ENCODE data around the gene GTF3C5. TPM values are rescaled to one million over a fixed set of nuclear protein-coding genes. Genes with fewer than 3 reads are reported as not detected.

GTF3C5 gene
- total RNA-seq, 1 donor from 2014 or later, result 77.9 TPM

DNA sequence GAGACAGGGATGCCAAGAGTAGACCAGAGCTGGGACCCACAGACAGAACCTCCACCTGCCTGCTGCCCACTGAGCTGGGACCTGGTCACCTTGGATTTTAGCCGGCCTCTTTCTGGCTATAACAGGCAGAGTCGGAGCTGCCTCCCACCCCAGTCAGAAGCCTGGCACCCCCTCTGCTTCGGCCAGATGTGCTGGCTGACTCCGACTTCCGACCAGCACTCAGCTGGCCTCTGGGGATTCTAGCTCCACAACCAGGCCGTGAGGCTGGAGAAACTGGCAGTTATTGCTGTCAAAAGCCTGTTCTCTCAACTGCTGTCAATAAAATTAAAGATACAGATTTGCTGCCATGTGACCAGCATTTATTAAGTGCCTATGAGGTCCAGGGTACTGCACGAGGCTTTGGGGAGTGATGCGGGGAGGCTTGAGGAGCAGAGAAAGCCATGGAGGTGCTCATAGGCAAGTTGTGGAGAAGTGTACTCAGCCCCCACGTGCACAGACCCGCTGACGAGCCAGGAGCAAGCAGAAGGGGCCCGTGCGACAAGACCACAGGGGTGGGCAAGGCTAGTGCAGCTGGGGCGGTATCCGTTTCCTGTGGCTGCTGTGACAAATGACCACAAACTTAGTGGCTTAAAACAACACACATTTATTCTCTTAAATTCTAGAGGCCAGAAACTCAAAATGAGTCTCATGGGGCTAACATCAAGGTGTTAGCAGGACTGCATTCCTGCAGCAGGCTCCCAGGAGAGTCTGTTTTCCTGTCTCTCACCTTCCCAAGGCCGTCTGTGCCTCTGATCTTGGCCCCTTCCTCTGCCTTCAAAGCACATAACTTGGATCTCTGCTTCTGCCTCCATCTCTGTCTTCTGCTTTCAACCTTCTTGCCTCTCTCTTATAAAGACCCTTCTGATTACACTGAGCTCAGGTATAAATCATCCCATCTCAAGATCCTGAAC lies 39.2 kb upstream of the GTF3C5 start:
- TF ChIP-seq EZH2phosphoT487 (IDR thresholded peaks at IDR 0.05), result no peak
- TF ChIP-seq, protein P1, sequence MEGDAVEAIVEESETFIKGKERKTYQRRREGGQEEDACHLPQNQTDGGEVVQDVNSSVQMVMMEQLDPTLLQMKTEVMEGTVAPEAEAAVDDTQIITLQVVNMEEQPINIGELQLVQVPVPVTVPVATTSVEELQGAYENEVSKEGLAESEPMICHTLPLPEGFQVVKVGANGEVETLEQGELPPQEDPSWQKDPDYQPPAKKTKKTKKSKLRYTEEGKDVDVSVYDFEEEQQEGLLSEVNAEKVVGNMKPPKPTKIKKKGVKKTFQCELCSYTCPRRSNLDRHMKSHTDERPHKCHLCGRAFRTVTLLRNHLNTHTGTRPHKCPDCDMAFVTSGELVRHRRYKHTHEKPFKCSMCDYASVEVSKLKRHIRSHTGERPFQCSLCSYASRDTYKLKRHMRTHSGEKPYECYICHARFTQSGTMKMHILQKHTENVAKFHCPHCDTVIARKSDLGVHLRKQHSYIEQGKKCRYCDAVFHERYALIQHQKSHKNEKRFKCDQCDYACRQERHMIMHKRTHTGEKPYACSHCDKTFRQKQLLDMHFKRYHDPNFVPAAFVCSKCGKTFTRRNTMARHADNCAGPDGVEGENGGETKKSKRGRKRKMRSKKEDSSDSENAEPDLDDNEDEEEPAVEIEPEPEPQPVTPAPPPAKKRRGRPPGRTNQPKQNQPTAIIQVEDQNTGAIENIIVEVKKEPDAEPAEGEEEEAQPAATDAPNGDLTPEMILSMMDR (IDR thresholded peaks at IDR 0.05), result no peak
- no peak for TF ChIP-seq EZH2 (IDR thresholded peaks at IDR 0.05)
- Mint-ChIP-seq H3K9me3 (peaks cover 2% of the 10 kb centered on the region), H3K4me3 (no peak overlapping the region), H3K27me3 (ENCODE audit: insufficient read depth, low read depth) (peaks cover 13% of the 10 kb centered on the region), H3K27ac (no peak overlapping the region), H3K36me3 (no peaks in the 10 kb centered on the region), H3K4me1 (peaks cover 8% of the 10 kb centered on the region)
- H3F3A ChIP-seq (ENCODE audit: low read depth), result no peaks in the 10 kb centered on the region
- H3K27me3 ChIP-seq, result no peaks in the 10 kb centered on the region
- no peak overlapping the region for H2AFZ ChIP-seq (replicated peaks)
- no peak overlapping the region for H3K27ac ChIP-seq
- no peak overlapping the region for H3K9ac ChIP-seq
- H3K9me3 ChIP-seq (ENCODE audit: low read depth), result no peaks in the 10 kb centered on the region
- no peak overlapping the region for H3K4me2 ChIP-seq
- DNase-seq (ENCODE audit: low spot score), result no peak
- no peaks in the 10 kb centered on the region for H3K79me2 ChIP-seq (ENCODE audit: low read depth)
- no peaks in the 10 kb centered on the region for H3K36me3 ChIP-seq
- no peaks in the 10 kb centered on the region for H4K20me1 ChIP-seq (ENCODE audit: low read depth)
- no peak overlapping the region for H3K4me3 ChIP-seq
- peaks cover 9% of the 10 kb centered on the region for H3K4me1 ChIP-seq

DNA sequence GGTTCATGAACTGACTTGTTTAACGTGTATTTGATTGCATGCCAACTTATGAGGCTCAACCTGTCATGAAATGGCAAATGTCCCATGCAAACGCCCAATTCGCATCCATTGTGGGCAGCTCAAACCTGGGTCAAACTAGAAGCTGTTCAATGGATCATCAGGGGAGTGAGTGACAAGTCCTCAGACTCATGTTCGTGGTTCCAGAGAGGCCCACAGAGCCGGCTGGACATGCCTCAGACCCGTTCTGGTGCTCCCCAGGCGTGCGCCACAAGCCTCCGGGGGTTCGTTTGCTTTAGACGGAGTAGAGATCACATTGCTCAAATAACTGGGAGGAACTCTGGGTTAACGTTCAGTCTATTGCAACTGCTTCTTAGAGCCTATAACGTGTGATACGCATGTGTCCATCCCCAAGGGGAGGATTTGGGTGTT lies 37.3 kb upstream of the GTF3C5 start:
- Histone ChIP-seq H3K4me1 (peaks cover 9% of the 10 kb centered on the region), H3K36me3 (no peaks in the 10 kb centered on the region), H3K27ac (no peak overlapping the region), H3K9ac (no peak overlapping the region), H3K4me3 (no peak overlapping the region), H3K27me3 (no peaks in the 10 kb centered on the region), H4K20me1 (ENCODE audit: low read depth) (no peaks in the 10 kb centered on the region), H2AFZ (replicated peaks) (no peak overlapping the region), H3K79me2 (ENCODE audit: low read depth) (no peaks in the 10 kb centered on the region), H3F3A (ENCODE audit: low read depth) (no peaks in the 10 kb centered on the region), H3K9me3 (ENCODE audit: low read depth) (no peaks in the 10 kb centered on the region), H3K4me2 (no peak overlapping the region)
- no peak for DNase-seq (ENCODE audit: low spot score)
- Mint-ChIP-seq H3K27ac (no peak overlapping the region), H3K27me3 (ENCODE audit: insufficient read depth, low read depth) (peaks cover 13% of the 10 kb centered on the region), H3K4me1 (peaks cover 10% of the 10 kb centered on the region), H3K9me3 (peaks cover 2% of the 10 kb centered on the region), H3K36me3 (no peaks in the 10 kb centered on the region), H3K4me3 (no peak overlapping the region)
- TF ChIP-seq, protein P1 (IDR thresholded peaks at IDR 0.05), result no peak
- TF ChIP-seq EZH2phosphoT487 (IDR thresholded peaks at IDR 0.05) (no peak), EZH2 (IDR thresholded peaks at IDR 0.05) (no peak)

DNA sequence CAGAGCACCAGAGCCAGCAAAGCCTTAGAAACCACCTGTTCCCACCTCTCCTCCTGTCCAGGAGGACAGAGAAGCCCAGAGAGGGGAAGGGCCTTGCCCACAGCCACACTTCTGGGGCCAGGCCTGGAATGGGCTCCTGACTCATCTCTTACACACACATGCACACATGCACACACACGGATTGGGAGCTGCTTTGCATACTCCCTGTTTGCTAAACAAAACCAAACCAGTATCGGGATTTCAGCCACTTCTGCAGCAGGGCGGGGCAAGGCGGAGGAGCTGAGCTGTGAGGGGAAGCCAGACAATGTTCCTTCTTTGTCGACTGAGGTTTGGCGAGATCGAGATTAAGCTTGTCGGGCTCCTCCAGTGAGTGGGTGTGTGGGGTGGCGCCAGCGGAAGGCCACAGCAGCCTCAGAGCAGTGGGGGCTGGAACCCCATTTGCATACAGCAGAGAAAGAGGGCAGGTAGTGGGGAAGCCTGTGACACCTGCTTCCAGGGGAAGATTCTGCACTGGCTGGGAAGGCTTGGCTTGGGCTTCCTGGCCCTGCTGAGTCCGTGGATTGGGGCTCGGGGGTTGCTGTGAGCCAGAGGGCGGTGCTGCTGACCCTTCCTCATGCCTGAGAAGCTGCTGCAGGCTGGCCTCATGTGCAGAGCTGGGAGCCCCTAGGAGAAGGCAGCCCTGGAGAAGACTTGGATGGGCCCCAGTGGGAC lies 36.2 kb upstream of the GTF3C5 start:
- Histone ChIP-seq H3K27ac (no peak overlapping the region), H3K4me1 (peaks cover 9% of the 10 kb centered on the region), H3K9me3 (ENCODE audit: low read depth) (no peaks in the 10 kb centered on the region), H3K36me3 (no peaks in the 10 kb centered on the region), H3F3A (ENCODE audit: low read depth) (no peaks in the 10 kb centered on the region), H3K4me3 (no peak overlapping the region), H3K79me2 (ENCODE audit: low read depth) (no peaks in the 10 kb centered on the region), H4K20me1 (ENCODE audit: low read depth) (no peaks in the 10 kb centered on the region), H3K27me3 (peaks cover under 1% of the 10 kb centered on the region), H2AFZ (replicated peaks) (peak overlapping the region; percentile 30), H3K9ac (no peak overlapping the region), H3K4me2 (peak overlapping the region; percentile 0)
- H3K27me3 Mint-ChIP-seq (ENCODE audit: insufficient read depth, low read depth), result peaks cover 15% of the 10 kb centered on the region
- H3K27ac Mint-ChIP-seq, result no peak overlapping the region
- no peaks in the 10 kb centered on the region for H3K36me3 Mint-ChIP-seq
- DNase-seq (ENCODE audit: low spot score), result peak; percentile 45
- H3K4me3 Mint-ChIP-seq, result no peak overlapping the region
- peaks cover 2% of the 10 kb centered on the region for H3K9me3 Mint-ChIP-seq
- TF ChIP-seq EZH2phosphoT487 (IDR thresholded peaks at IDR 0.05), result no peak
- TF ChIP-seq, protein P1 (IDR thresholded peaks at IDR 0.05), result no peak
- TF ChIP-seq EZH2 (IDR thresholded peaks at IDR 0.05), result no peak
- H3K4me1 Mint-ChIP-seq, result peaks cover 10% of the 10 kb centered on the region
